ENCODE results near the gene TBL1XR1.

Gene TBL1XR1

DNA sequence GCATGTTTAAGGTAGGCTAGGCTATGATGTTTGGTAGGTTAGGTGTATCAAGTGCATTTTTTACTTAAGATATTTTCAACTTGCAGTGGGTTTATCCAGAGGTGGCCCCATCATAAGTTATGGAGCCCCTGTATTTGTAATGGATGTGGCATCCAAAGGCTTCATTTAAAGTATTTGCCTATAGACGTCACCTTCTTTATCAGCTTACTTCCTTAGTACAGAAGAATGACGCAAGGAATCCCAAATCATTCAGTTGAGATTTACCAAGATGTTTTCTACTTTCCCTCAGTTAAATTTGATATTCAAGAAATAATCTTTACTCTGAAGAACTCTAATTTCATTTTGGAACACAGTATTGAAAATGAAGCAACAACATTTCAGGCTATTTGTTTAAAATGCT, 201.3 kb downstream of the TBL1XR1 start:
- DNase-seq = no peak

DNA sequence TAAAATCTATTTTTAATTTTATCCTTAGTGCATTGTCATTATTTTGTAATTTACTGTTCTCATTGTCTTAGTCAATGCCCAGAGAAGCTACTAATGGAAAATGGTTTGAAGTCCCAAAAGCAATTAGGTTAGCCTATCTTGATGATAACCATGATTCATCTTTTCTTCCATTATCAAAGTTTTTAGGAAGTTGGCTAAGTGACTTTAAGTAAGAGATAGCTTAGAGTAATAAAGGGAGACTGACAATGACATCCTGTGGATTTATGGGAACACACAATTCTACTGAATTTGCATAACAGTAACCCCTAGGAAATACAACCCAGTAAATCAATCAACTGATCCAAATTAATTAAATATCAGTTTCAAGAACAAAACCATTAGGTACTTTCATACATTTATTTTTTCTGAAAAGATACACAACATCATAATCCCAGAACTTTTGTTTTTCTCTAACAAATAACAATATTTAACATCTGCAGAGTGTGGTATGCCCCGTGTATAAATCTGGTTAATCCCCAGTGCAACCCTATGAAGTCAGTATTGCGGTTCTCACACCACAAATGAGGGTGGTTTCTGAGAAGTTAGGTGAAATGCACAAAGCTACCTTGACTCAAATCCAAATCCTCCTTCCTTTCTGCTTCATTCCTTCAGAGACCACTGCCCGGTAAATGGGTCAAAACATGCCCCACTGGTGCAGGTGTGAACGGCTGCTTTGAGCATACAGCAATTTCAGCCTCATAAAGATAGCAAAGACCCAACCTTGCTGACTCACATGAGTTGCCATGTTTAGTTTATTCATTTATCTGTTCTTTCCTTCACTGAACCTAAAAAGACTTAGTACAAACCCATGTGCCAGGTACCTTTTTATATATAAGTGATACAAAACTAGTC, 202.1 kb downstream of the TBL1XR1 start:
- no peak for DNase-seq

DNA sequence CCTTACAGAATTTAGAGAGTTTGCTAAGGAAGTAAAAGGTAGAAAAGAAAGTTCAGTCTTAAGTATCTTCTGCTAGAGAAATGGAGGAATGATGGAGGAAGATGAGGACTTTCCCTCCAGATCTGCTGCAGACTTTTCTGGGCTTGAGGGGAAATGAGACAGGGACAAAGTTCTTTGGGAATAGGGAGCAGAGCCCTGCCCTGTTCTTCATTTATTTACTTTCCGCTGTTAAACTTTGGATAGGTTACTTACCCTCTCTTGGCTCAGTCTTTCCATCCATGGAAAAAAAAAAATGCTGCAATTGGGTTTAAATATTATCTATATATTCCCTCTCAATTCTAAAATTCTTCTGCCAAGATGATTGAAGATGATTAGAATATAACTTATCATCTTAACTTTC, 202.9 kb downstream of the TBL1XR1 start:
- no peak for DNase-seq

DNA sequence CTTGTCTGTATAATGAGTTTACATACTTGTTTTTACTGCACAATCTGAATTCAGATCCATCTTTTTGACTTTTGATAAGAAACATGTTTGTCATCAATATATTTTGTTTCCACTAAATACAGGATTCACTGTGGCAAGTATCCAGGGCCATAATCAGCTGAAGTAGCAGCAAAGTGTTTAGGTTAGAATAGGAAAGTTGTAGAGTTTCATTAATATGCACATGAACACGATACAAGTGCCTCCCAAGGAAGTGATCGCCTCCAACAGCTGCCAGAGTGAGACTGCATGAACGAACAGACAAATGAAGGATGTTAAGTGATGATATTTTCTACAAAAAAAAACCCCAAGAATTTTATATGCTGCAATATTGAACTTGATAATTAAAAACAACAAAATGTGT, 204.3 kb downstream of the TBL1XR1 start:
- no peak for DNase-seq

DNA sequence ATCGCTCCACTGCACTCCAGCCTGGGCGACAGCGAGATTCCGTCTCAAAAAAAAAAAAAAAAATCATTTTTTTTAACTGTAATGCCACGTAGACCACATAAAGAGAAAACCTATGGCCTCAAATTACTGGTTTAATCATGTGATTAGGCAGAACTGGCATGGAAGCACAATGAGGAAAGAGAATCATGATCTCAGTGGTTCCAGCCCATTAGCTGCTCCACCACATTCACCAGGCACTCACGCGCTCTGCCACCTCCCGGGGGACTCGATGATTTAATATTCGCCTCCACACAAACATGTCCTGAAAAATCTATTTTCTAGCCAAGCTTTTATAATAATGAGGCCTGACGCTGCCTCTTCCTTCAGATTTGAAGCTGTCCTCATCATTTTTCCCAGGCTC, 204.7 kb downstream of the TBL1XR1 start:
- DNase-seq = no peak

DNA sequence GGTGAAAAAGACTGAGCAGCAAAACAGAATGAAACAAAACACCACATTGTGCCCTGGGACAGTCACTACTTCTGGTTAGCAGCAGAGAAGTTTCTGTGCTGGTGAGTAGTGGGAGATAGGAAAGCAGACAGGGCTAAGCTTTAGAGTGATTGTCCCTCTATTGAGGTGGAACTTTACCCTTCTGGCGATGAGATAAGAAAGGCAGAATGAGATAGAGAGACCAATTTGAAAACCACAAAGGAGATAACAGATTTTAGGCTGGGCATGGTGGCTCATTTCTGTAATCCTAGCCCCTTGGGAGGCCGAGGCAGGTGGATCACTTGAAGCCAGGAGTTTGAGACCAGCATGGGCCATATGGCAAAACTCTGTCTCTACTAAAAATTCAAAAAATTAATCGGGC, 208.5 kb downstream of the TBL1XR1 start:
- no peak for DNase-seq

DNA sequence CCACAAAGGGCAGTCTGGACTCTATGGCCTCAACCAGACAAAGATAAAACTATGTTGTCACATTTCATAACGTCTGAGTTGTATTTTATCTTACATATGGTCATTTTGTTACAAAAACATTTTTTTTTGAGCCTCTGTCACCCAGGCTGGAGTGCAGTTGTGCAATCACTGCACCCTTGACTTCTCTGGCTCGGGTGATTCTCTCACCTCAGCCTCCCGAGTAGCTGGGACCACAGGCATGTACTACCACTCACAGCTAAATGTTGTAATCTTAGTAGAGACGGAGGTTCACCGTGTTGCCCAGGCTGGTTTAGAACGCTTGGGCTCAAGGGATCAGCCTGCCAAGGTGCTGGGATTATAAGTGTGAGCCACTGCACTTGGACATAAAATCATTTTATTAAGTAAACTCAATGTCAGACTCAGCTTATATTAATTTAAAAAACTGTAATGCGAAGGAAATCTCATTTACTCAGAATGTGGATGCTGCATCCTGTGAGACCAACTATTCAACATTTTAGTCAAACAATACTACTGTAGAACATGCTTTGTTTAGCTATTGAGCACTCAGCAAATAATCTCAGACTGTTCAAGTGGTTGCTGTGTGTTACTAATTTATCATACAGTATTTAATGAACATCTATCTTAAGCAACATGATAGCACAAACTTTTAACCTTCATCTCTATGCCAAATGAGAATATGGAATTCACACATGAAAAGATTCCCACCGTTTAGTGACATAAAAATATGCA, 209.2 kb downstream of the TBL1XR1 start:
- DNase-seq = no peak

DNA sequence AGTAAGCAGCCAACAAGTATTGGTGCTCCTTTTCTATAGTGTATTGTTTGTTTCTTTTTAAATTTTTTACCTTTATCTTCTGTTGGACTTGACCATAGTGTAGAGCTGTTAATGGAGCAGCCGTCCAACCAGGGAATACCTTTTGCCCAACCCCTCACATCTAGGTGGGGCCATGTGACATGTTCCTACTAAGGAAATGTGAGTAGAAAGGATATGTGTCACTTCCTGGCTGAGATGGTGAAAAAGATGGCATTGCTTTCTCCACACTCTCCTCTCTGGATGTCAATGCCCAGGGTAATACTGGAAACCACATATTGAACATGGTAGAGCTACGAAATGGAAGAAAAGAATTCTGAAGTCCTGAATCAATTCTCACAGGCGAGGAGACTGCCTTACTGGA, 218.8 kb downstream of the TBL1XR1 start:
- DNase-seq = no peak

DNA sequence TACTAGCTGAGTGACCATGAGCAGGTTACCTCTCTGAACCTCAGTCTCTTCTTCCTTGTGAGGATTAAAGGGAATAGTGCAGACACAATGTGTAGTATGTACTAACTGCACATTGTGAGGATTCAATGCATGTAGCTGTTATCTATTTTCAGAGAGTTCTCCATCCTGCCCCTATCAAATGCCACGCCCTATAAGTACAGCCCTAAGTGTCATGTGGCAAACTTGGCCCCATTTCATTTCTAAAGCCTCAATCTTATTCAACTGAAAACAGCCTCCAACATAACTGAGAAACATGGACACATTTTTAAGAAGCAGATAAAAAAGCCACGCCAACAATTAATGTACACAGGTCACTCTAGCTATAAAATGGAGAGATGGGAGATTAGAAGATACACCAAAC, 220.0 kb downstream of the TBL1XR1 start:
- no peak for DNase-seq

DNA sequence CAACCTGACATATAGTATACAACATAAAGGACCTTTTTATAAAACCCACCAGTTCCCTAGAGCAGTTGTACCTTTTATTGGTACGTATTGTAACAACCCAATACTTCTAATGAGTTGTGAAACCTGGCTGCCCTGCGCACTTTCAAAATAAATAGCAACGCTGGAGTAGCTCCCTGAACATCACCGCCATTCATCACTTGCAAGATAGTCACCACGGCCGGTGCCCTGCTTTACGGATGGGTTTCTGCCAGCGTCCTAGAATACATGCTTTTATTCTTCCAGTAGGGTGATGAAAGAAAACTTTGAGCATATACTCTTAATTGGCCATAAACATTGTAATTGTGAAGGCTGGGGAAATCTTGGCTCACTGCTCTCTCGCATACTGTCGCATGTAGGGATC, 220.7 kb downstream of the TBL1XR1 start:
- DNase-seq = no peak

DNA sequence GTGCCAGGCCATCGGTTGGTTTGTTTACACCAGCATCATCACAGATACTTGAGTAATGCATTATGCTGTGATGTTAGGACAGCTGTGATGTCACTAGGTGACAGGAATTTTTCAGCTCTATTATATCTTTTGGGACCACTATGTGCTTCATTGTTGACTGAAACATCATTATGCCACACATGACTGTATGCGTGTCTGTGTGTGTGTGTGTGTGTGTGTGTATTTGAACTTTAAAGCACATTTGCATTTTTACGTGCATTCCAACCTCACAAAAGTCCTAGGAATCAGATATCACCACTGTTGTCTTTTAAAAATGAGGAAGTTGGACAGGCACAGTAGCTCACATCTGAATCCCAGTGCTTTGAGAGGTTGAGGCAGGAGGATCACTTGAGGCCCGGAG, 223.0 kb downstream of the TBL1XR1 start:
- DNase-seq = no peak

DNA sequence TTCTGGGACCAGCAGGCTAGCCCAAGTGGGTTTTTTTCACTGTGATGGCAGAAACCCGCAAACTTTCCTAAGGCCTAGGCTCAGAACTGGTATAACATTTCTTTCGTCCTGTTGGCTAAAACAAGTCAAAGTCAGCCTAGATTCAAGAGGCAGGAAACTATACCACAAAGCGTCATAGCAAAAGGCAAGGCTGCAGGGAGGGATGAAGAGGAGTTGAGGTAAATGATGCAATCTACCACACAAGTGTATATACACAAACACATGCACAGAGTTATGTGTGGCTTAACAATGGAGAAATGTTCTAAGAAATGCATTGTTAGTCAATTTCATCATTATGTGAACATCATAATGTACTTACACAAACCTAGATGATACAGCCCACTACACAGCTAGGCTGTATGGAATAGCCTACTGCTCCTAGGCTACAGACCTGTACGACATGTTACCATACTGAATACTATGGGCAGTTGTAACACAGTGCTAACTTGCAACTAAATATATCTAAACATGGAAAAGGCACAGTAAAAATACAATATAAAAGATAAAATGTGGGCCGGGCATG, 225.6 kb downstream of the TBL1XR1 start:
- no peak for DNase-seq

DNA sequence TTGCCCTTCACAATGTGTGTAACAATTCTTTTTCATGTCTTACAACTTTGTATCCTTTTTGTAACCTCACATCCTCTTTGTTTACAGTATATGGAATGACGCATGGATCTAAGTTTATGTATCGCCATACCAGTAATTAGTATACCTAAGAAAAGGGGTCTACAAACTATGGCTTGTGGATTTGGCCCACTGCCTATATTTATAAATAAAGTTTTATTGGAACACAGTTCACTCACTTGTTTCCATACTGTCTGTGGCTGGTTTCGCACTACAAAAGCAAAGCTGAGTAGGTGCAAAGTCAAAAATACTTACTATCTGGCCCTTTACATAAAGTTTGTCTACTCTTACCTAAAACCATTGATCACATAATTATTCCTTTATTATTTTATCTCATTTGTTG, 226.5 kb downstream of the TBL1XR1 start:
- DNase-seq = no peak

DNA sequence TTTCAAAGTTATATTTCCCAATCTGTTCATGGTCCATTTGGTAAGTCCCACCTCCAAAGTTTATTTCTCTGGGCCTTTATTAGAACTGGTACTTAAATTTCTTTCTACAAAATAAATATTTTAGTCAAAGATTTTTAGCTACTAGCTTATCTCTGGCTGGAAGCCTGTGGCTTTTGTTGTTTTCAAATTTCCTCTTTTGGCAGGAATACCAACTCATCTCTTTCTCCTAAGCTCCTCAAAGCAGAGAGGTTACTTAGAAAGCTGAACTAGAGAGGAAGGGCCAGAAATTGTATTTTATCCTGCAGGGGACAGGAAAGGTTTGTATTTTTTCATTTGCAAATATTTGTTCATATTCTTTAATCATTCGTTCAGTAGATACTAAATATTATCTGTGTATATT, 227.8 kb downstream of the TBL1XR1 start:
- DNase-seq = no peak

Data from activated CD4-positive, alpha-beta T cell treated with anti-CD3 and anti-CD28 coated beads for 1 hour (primary cell).